RWPE2 (cell line): Measurements from ENCODE around the gene MARVELD1.
A peak's percentile ranks its signal among the peaks of the same experiment; 100 is the strongest.

Experiments used
- ATAC-seq: fragments of 200-7000 bp; cut with Tn5 transposase; 3 replicates; pipeline ENCODE4 v1.9.1; 2021; ENCODE audit warnings: low read depth
- DNase-seq: peaks from one replicate; pipeline ENCODE4 v3.0.0-alpha.2; 2020; ENCODE audit warnings: low spot score
- H3K27ac ChIP-seq: fragments of 450-650 bp; 2 replicates; pipeline ENCODE4 v1.5.1; 2017; ENCODE audit warnings: mild to moderate bottlenecking; ENCODE audit not compliant: poor library complexity, severe bottlenecking
- H3K27me3 ChIP-seq: fragments of 250-450 bp; sonication (Bioruptor Pico); 2 replicates; pipeline ENCODE4 v1.5.1; 2021; ENCODE audit warnings: mild to moderate bottlenecking, moderate library complexity; ENCODE audit not compliant: insufficient read depth, poor library complexity, severe bottlenecking
- H3K36me3 ChIP-seq: fragments of 250-450 bp; sonication (Bioruptor Pico); 2 replicates; pipeline ENCODE4 v1.5.1; 2020; ENCODE audit warnings: low read depth, mild to moderate bottlenecking, moderate library complexity
- H3K4me1 ChIP-seq: fragments of 250-450 bp; sonication (Bioruptor Pico); 2 replicates; pipeline ENCODE4 v1.5.1; 2021; ENCODE audit warnings: mild to moderate bottlenecking, moderate library complexity; ENCODE audit not compliant: insufficient read depth, poor library complexity, severe bottlenecking
- H3K4me3 ChIP-seq: fragments of 250-450 bp; sonication (Bioruptor Pico); 2 replicates; pipeline ENCODE4 v1.5.1; 2021; ENCODE audit warnings: mild to moderate bottlenecking, moderate library complexity; ENCODE audit not compliant: severe bottlenecking
- H3K9me3 ChIP-seq: fragments of 250-450 bp; sonication (Bioruptor Pico); 2 replicates; pipeline ENCODE4 v1.5.1; 2021; ENCODE audit warnings: mild to moderate bottlenecking, moderate library complexity; ENCODE audit not compliant: severe bottlenecking
- CTCF ChIP-seq: fragments of 450-650 bp; IDR thresholded peaks from one replicate; pipeline ENCODE4 v1.5.1; 2017; ENCODE audit warnings: mild to moderate bottlenecking, moderate library complexity; ENCODE audit not compliant: poor library complexity, severe bottlenecking

Gene MARVELD1

GRCh38 chr10:97723001-97723400, 9.5 kb downstream of the MARVELD1 start:
- Histone ChIP-seq H3K36me3 (peaks cover 3% of the 10 kb centered on the region), H3K27me3 (no peaks in the 10 kb centered on the region), H3K27ac (peak overlapping the region; percentile 78), H3K4me1 (peaks cover 39% of the 10 kb centered on the region), H3K4me3 (no peak overlapping the region), H3K9me3 (no peaks in the 10 kb centered on the region)
- TF ChIP-seq CTCF: no peak
- no peak for DNase-seq
- no peak for ATAC-seq

- H3K27ac ChIP-seq: peak overlapping the region; percentile 78
- no peak overlapping the region for H3K4me3 ChIP-seq
- ATAC-seq: peak; percentile 60
- no peaks in the 10 kb centered on the region for H3K9me3 ChIP-seq
- no peak for DNase-seq
- H3K27me3 ChIP-seq: no peaks in the 10 kb centered on the region
- no peak for TF ChIP-seq CTCF
- H3K36me3 ChIP-seq: no peaks in the 10 kb centered on the region
- H3K4me1 ChIP-seq: peaks cover 26% of the 10 kb centered on the region
These were observed 10.9 kb downstream of the MARVELD1 start for GRCh38 chr10:97724341-97724941.

GRCh38 chr10:97726636-97727178, 13.2 kb downstream of the MARVELD1 start:
- Histone ChIP-seq H3K4me3 (peak overlapping the region; percentile 21), H3K36me3 (no peaks in the 10 kb centered on the region), H3K27me3 (no peaks in the 10 kb centered on the region), H3K4me1 (peaks cover 17% of the 10 kb centered on the region), H3K27ac (peak overlapping the region; percentile 78), H3K9me3 (no peaks in the 10 kb centered on the region)
- ATAC-seq: peak; percentile 77
- TF ChIP-seq CTCF: no peak
- no peak for DNase-seq

GRCh38 chr10:97729014-97729413, 15.5 kb downstream of the MARVELD1 start:
- Histone ChIP-seq H3K27ac (no peak overlapping the region), H3K4me1 (peaks cover 15% of the 10 kb centered on the region), H3K36me3 (no peaks in the 10 kb centered on the region), H3K4me3 (no peak overlapping the region), H3K27me3 (no peaks in the 10 kb centered on the region), H3K9me3 (no peaks in the 10 kb centered on the region)
- ATAC-seq (no peak), DNase-seq (no peak)
- TF ChIP-seq CTCF: no peak

- ATAC-seq (peak; percentile 76), DNase-seq (no peak)
- no peaks in the 10 kb centered on the region for H3K27me3 ChIP-seq
- peaks cover under 1% of the 10 kb centered on the region for H3K4me1 ChIP-seq
- peak; percentile 90 for TF ChIP-seq CTCF
- H3K36me3 ChIP-seq: no peaks in the 10 kb centered on the region
- no peak overlapping the region for H3K27ac ChIP-seq
- no peaks in the 10 kb centered on the region for H3K9me3 ChIP-seq
- no peak overlapping the region for H3K4me3 ChIP-seq
These were observed 18.0 kb downstream of the MARVELD1 start for GRCh38 chr10:97731346-97732051.
